Measurements from ENCODE around the gene ELOVL6.

- TF ChIP-seq SREBF1 (IDR thresholded peaks at IDR 0.05; ENCODE audit: borderline replicate concordance, low read depth, low read length) (no peak), TEAD4 (IDR thresholded peaks at IDR 0.05; ENCODE audit: low read length) (no peak), TEAD4 (CRISPR knock-in tag; IDR thresholded peaks at IDR 0.05; ENCODE audit: borderline replicate concordance) (no peak), FOS (IDR thresholded peaks at IDR 0.05; ENCODE audit: extremely low read depth, insufficient read length) (no peak), ZBTB33 (CRISPR knock-in tag; IDR thresholded peaks at IDR 0.05) (no peak), ARHGAP35 (IDR thresholded peaks at IDR 0.05; ENCODE audit: partially characterized antibody) (no peak), CTCF (IDR thresholded peaks at IDR 0.05 in 2 of 3, conservative IDR thresholded peaks at IDR 0.05 in 1 of 3; ENCODE audit: insufficient read depth in 2 of 3, low read depth in 1 of 3, low read length in 3 of 3) (no peak), ZSCAN29 (IDR thresholded peaks at IDR 0.05) (no peak), ZNF24 (IDR thresholded peaks at IDR 0.05) (no peak), FOXO4 (CRISPR knock-in tag; IDR thresholded peaks at IDR 0.05) (no peak), TAL1 (IDR thresholded peaks at IDR 0.05) (no peak)
These were observed 89.0 kb downstream of the ELOVL6 start for GRCh38 chr4:110109455-110109854.
